NCI-H82 treated with DMSO at 0.1 percent for 48 hours (cell line): Measurements from ENCODE around the gene CELSR2.

Experiments used
- DNase-seq: peaks from one replicate; lab custom pipeline; 2025; ENCODE audit not compliant: unreplicated experiment; lab: John Stamatoyannopoulos, UW

Gene CELSR2

GRCh38 chr1:109263597-109264378, 14.4 kb downstream of the CELSR2 start:
- no peak for DNase-seq

GRCh38 chr1:109264379-109264755, 15.0 kb downstream of the CELSR2 start:
- no peak for DNase-seq

GRCh38 chr1:109265016-109265415, 15.7 kb downstream of the CELSR2 start:
- no peak for DNase-seq

- DNase-seq, result no peak
Observed at GRCh38 chr1:109265741-109266330, 16.5 kb downstream of the CELSR2 start.

- no peak for DNase-seq
Observed at GRCh38 chr1:109266965-109267364, 17.6 kb downstream of the CELSR2 start.

- DNase-seq, result no peak
Observed at GRCh38 chr1:109267743-109268300, 18.5 kb downstream of the CELSR2 start.

GRCh38 chr1:109268431-109269211, 19.3 kb downstream of the CELSR2 start:
- no peak for DNase-seq

- no peak for DNase-seq
Observed at GRCh38 chr1:109269212-109269980, 20.1 kb downstream of the CELSR2 start.

GRCh38 chr1:109269981-109270622, 20.8 kb downstream of the CELSR2 start:
- no peak for DNase-seq

- no peak for DNase-seq
Observed at GRCh38 chr1:109270623-109271317, 21.4 kb downstream of the CELSR2 start.

GRCh38 chr1:109271458-109271857, 22.1 kb downstream of the CELSR2 start:
- no peak for DNase-seq

- no peak for DNase-seq
Observed at GRCh38 chr1:109272021-109272799, 22.9 kb downstream of the CELSR2 start.

- DNase-seq, result no peak
Observed at GRCh38 chr1:109272831-109273547, 23.6 kb downstream of the CELSR2 start.

- no peak for DNase-seq
Observed at GRCh38 chr1:109273570-109274288, 24.4 kb downstream of the CELSR2 start.

- DNase-seq, result no peak
Observed at GRCh38 chr1:109274533-109275476, 25.5 kb downstream of the CELSR2 start.

- no peak for DNase-seq
Observed at GRCh38 chr1:109275706-109276345, 26.5 kb downstream of the CELSR2 start.
